AG04450 (cell line): ENCODE measurements around the gene PPP1R2C. TPM values are rescaled to one million over a fixed set of nuclear protein-coding genes. Genes with fewer than 3 reads are reported as not detected.

Experiments used
- CTCF ChIA-PET: fragments of 300-600, 350-600 bp; formaldehyde crosslinking; extraction: SDS; loops from one replicate; lab custom pipeline; 2022; ENCODE audit warnings: antibody characterized with exemption, inconsistent platforms; lab: Charles Lee
- POLR2A ChIA-PET: fragments of 350-600 bp; formaldehyde crosslinking; extraction: SDS; loops from one replicate; lab custom pipeline; 2021; ENCODE audit warnings: antibody characterized with exemption, inconsistent platforms; lab: Yijun Ruan, JAX
- DNase-seq: peaks from one replicate; pipeline ENCODE4 v3.0.0-alpha.2; 2011; ENCODE audit warnings: low read depth, low spot score
- H3K27ac ChIP-seq: one replicate; pipeline ENCODE4 v1.5.1; 2012; ENCODE audit warnings: low read depth, low read length, control low read depth
- H3K27me3 ChIP-seq: one replicate; pipeline ENCODE4 v1.6.0; 2012; ENCODE audit warnings: low read length; ENCODE audit not compliant: control insufficient read depth, insufficient read depth
- H3K4me3 ChIP-seq: 2 replicates; pipeline ENCODE4 v1.5.1; 2011; ENCODE audit warnings: mild to moderate bottlenecking, low read depth, low read length, control low read depth
- H3K9me3 ChIP-seq: 2 replicates; pipeline ENCODE4 v1.5.1; 2012; ENCODE audit warnings: low read length; ENCODE audit not compliant: control insufficient read depth, insufficient read depth
- polyA minus RNA-seq: library from RNA; depleted of rRNA, polyadenylated mRNA; stranded (reverse); fragments of >200 nt; gene quantifications from 2 replicates; pipeline ENCODE4 v1.2.3, GENCODE V29; 2011; rRNA and poly(A)+ RNA removed
- polyA plus RNA-seq: library from polyadenylated mRNA; depleted of rRNA; stranded (reverse); fragments of >200 nt; gene quantifications from 2 replicates; pipeline ENCODE4 v1.2.3, GENCODE V29; 2011; rRNA removed
- TF ChIP-seq, protein P1 (sequence below): IDR thresholded peaks from 2 replicates; pipeline ENCODE4 v1.5.1; 2011; ENCODE audit warnings: low read depth, low read length, control low read depth, inconsistent platforms

The PPP1R2C gene
- polyA plus RNA-seq = not detected in 2 replicates
- polyA minus RNA-seq = not detected in 2 replicates

DNA sequence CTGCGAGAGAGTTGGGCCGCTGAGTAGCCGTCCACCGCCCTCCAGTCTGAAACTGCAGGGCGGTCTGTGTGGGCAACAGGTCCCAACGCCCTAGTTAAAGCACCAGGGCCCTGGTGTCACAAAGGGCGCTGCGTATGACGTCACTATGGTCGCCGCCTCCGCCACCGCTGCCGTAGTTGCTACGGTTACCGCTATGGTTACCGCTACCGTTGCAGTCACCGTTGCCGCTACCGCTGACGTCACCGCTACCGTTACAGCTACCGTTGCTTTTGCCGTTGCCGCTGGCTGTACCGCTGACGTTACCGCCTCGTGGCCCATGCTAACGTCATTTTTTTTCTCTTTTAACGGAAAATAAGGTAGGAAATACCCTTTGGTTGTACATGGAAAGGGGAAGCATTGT, at the start of gene PPP1R2C:
Gene PPP1R2C, minus strand, starts transcription at position 68 of the 400 bp plus-strand sequence. CDS start 84 bp downstream, outside the sequence.
- ChIA-PET CTCF (no interaction called here), POLR2A (no interaction called here)
- Histone ChIP-seq H3K27me3 (no peaks in the 10 kb centered on the region), H3K9me3 (peaks cover 5% of the 10 kb centered on the region; the same call in 1 of the 2 replicates), H3K4me3 (no peak within 1 kb of the TSS), H3K27ac (no peak within 1 kb of the TSS)
- no peak for DNase-seq
- TF ChIP-seq, protein P1, sequence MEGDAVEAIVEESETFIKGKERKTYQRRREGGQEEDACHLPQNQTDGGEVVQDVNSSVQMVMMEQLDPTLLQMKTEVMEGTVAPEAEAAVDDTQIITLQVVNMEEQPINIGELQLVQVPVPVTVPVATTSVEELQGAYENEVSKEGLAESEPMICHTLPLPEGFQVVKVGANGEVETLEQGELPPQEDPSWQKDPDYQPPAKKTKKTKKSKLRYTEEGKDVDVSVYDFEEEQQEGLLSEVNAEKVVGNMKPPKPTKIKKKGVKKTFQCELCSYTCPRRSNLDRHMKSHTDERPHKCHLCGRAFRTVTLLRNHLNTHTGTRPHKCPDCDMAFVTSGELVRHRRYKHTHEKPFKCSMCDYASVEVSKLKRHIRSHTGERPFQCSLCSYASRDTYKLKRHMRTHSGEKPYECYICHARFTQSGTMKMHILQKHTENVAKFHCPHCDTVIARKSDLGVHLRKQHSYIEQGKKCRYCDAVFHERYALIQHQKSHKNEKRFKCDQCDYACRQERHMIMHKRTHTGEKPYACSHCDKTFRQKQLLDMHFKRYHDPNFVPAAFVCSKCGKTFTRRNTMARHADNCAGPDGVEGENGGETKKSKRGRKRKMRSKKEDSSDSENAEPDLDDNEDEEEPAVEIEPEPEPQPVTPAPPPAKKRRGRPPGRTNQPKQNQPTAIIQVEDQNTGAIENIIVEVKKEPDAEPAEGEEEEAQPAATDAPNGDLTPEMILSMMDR = no peak

DNA sequence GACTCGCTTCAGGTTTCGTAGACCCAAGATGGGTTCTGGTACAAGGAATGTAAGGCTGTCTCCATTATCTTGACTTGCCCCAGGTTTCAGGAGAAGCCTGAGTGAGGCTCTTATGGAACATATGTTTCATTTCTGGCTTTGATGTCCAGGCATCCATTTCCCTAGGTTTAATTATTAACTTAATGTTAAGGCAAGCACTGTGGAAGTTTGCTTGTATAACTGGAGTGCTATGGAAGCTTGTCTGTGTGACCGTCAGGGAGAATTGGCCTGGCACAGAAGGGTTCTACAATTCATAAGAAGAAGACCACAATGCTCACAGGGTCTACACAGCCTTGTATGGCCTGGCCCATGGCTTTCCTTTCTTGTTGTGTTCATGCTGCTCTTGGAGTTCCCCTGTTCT, 47.2 kb upstream of the PPP1R2C start:
- Histone ChIP-seq H3K27ac (no peak overlapping the region), H3K27me3 (no peaks in the 10 kb centered on the region), H3K9me3 (no peaks in the 10 kb centered on the region), H3K4me3 (no peak overlapping the region)
- DNase-seq = no peak
- ChIA-PET CTCF (no interaction called here), POLR2A (no interaction called here)
- TF ChIP-seq, protein P1 = no peak

DNA sequence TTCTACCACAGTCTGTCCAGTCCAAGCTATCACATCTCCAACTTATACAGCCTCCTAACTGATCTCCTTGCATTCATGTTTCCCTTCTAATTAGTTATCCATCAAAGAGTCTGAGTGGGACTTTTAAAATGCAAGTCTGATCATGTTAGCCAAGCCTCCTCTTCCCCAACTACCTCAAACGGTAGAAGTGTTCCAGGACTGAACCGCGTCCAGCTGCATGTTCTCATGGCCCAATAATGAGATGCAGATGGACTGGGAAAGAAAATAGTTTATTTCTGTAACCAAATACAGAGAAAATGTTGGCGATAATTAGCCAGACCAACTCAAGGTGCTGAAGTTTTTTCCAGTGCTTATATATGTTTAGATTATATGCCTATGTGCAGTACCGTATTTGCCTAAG, 46.6 kb upstream of the PPP1R2C start:
- ChIA-PET CTCF (no interaction called here), POLR2A (no interaction called here)
- TF ChIP-seq, protein P1 = no peak

DNA sequence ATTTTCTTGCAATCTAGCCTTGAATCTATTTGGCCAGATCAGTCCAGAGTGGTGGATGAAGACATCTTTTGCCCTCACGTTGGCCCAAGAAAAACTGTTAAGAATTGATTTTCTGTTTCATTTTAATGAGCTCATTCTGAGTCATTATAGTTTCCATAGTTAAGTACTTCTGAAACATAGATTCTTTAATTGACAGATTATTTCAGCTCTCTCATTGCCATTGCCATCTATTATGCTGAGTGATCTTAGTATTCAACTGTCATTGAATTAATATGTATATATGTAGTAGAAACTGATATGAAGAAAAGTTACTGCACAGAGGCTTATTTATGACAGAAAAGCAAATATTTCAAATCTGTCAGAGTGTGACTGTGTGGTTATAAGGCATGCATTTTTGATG, 45.5 kb upstream of the PPP1R2C start:
- Histone ChIP-seq H3K9me3 (peaks cover 4% of the 10 kb centered on the region; the same call in 1 of the 2 replicates), H3K27ac (no peak overlapping the region), H3K27me3 (no peaks in the 10 kb centered on the region), H3K4me3 (no peak overlapping the region)
- TF ChIP-seq, protein P1 = no peak
- ChIA-PET POLR2A (no interaction called here), CTCF (no interaction called here)
- no peak for DNase-seq

More for the DNA sequence above, 46.6 kb upstream of the PPP1R2C start:
- no peak for DNase-seq
- H3K27ac ChIP-seq = no peak overlapping the region
- H3K27me3 ChIP-seq = no peaks in the 10 kb centered on the region
- H3K4me3 ChIP-seq = no peak overlapping the region
- no peaks in the 10 kb centered on the region for H3K9me3 ChIP-seq

DNA sequence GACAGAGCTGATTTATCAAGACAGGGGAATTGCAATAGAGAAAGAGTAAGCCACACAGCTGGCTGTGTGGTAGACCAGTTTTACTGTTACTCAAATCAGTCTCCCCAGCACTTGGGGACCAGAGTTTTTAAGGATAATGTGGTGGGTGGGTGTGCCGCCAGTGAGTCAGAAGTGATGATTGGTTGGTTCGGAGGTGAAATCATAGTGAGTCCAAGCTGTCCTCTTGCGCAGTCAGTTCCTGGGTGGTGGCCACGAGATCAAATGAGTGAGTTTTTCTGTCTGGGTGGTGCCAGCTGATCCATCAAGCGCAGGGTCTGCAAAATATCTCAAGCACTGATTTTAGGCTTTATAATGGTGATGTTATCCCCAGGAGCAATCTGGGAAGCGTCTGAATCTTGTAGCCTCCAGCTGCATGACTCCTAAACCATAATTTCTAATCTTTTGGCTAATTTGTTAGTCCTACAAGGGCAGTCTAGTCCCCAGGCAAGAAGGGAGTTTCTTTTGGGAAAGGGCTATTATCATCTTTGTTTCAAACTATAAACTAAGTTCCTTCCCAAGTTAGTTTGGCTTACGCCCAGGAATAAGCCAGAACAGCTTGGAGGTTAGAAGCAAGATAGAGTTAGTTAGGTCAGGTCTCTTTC, 44.0 kb upstream of the PPP1R2C start:
- TF ChIP-seq, protein P1 = no peak
- H3K9me3 ChIP-seq = peaks cover 8% of the 10 kb centered on the region; the same call in 1 of the 2 replicates
- ChIA-PET POLR2A (no interaction called here), CTCF (no interaction called here)
- no peaks in the 10 kb centered on the region for H3K27me3 ChIP-seq
- DNase-seq = no peak
- no peak overlapping the region for H3K27ac ChIP-seq
- H3K4me3 ChIP-seq = no peak overlapping the region
